Calu3 (cell line): Measurements from ENCODE around the gene ATP5PB. TPM values are rescaled to one million over a fixed set of nuclear protein-coding genes. Genes with fewer than 3 reads are reported as not detected.

Source experiments
- BruUV-seq: library from RNA; stranded (reverse); fragments of 400-500 nt; replicated peaks from 2 replicates; lab custom pipeline; 2021; lab: Mats Ljungman, UMichigan
- CTCF ChIA-PET: fragments of 300-600 bp; sonication (Branson Sonifier 250); formaldehyde crosslinking; loops from one replicate; lab custom pipeline; 2022; ENCODE audit warnings: antibody characterized with exemption; lab: Charles Lee
- DNase-seq: peaks from one replicate; pipeline ENCODE4 v3.0.0; 2022
- H3K27ac Mint-ChIP-seq: one replicate; pipeline ENCODE4 v1.8.0; 2022; ENCODE audit warnings: mixed read lengths; ENCODE audit not compliant: unreplicated experiment
- H3K27me3 Mint-ChIP-seq: one replicate; pipeline ENCODE4 v1.8.0; 2022; ENCODE audit warnings: mixed read lengths; ENCODE audit not compliant: unreplicated experiment
- H3K36me3 Mint-ChIP-seq: one replicate; pipeline ENCODE4 v1.8.0; 2022; ENCODE audit warnings: mild to moderate bottlenecking, moderate library complexity, mixed read lengths; ENCODE audit not compliant: insufficient read depth, unreplicated experiment
- H3K4me1 Mint-ChIP-seq: one replicate; pipeline ENCODE4 v1.8.0; 2022; ENCODE audit warnings: mild to moderate bottlenecking, low read depth, mixed read lengths; ENCODE audit not compliant: unreplicated experiment
- H3K4me3 Mint-ChIP-seq: one replicate; pipeline ENCODE4 v1.8.0; 2022; ENCODE audit warnings: mild to moderate bottlenecking, low read depth, moderate library complexity, mixed read lengths; ENCODE audit not compliant: unreplicated experiment
- H3K9me3 Mint-ChIP-seq: one replicate; pipeline ENCODE4 v1.8.0; 2022; ENCODE audit warnings: low read depth, mixed read lengths; ENCODE audit not compliant: unreplicated experiment
- CTCF ChIP-seq: fragments of 200-600 bp; IDR thresholded peaks from one replicate; pipeline ENCODE4 v1.8.0; 2022; ENCODE audit warnings: antibody characterized with exemption; ENCODE audit not compliant: unreplicated experiment
- intact Hi-C: fragments of 100-400 bp; cut with micrococcal nuclease; formaldehyde crosslinking; loops from one replicate; pipeline ENCODE4 v1.10.0; 2022; ENCODE audit not compliant: unreplicated experiment
- total RNA-seq: library from RNA; stranded (reverse); gene quantifications from 2 replicates; pipeline ENCODE4 v1.2.3, GENCODE V29; 2022

ATP5PB gene
- total RNA-seq, 1 experiment from 2014 or later = 157 TPM

GRCh38 chr1:111404588-111404987 lies 44.7 kb upstream of the ATP5PB start:
- CTCF ChIA-PET = no interaction called here
- H3K9me3 Mint-ChIP-seq = no peaks in the 10 kb centered on the region
- no peaks in the 10 kb centered on the region for H3K36me3 Mint-ChIP-seq
- no peak overlapping the region for H3K4me3 Mint-ChIP-seq
- peaks cover 7% of the 10 kb centered on the region for H3K4me1 Mint-ChIP-seq
- H3K27me3 Mint-ChIP-seq = peaks cover 46% of the 10 kb centered on the region
- no peak for TF ChIP-seq CTCF
- no TSS peak for BruUV-seq
- intact Hi-C loops = loop anchor here (5.0 kb wide), 1 partner anchor 57 kb away; no protein-coding TSS in a partner anchor
- no peak overlapping the region for H3K27ac Mint-ChIP-seq
- DNase-seq = no peak

GRCh38 chr1:111406321-111406768 lies 42.9 kb upstream of the ATP5PB start:
- CTCF ChIA-PET = no interaction called here
- H3K9me3 Mint-ChIP-seq = no peaks in the 10 kb centered on the region
- peaks cover 7% of the 10 kb centered on the region for H3K4me1 Mint-ChIP-seq
- no TSS peak for BruUV-seq
- no peak overlapping the region for H3K4me3 Mint-ChIP-seq
- H3K36me3 Mint-ChIP-seq = no peaks in the 10 kb centered on the region
- no peak overlapping the region for H3K27ac Mint-ChIP-seq
- intact Hi-C loops = no loop called here
- DNase-seq = peak; percentile 44
- TF ChIP-seq CTCF = no peak
- H3K27me3 Mint-ChIP-seq = peaks cover 33% of the 10 kb centered on the region

DNA sequence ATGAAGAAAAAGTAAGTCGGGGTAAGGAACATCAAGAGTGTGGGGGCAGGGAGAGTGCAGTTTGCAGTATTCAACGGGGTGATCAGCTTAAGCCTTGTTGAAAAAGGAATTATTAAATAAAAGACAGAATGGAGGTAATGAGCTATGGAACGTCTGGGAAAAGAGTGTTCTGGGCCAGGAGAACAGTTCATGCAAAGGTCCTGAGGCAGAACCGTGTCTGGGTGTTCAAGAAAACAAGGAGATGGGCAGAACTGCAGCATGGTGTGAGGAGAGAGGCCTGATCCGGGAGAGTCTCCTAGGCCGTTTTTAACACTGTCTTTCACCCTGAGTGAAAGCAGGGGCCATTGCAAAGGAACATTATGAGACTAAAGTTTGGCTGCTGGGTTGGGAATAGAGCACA lies 42.0 kb upstream of the ATP5PB start:
- Mint-ChIP-seq H3K27me3 (peaks cover 31% of the 10 kb centered on the region), H3K4me1 (peaks cover 7% of the 10 kb centered on the region), H3K9me3 (no peaks in the 10 kb centered on the region), H3K36me3 (no peaks in the 10 kb centered on the region), H3K27ac (no peak overlapping the region), H3K4me3 (no peak overlapping the region)
- no peak for TF ChIP-seq CTCF
- no peak for DNase-seq
- no TSS peak for BruUV-seq
- intact Hi-C loops = no loop called here
- CTCF ChIA-PET = no interaction called here

GRCh38 chr1:111412839-111413238 lies 36.4 kb upstream of the ATP5PB start:
- H3K4me1 Mint-ChIP-seq = peaks cover 5% of the 10 kb centered on the region
- TF ChIP-seq CTCF = no peak
- no TSS peak for BruUV-seq
- no peak overlapping the region for H3K27ac Mint-ChIP-seq
- no peaks in the 10 kb centered on the region for H3K27me3 Mint-ChIP-seq
- CTCF ChIA-PET = interaction anchor here (1.0 kb wide), 1 partner anchor 13 kb away, joined by 3 read pairs; no protein-coding TSS in a partner anchor
- no peak for DNase-seq
- no peaks in the 10 kb centered on the region for H3K9me3 Mint-ChIP-seq
- H3K36me3 Mint-ChIP-seq = no peaks in the 10 kb centered on the region
- H3K4me3 Mint-ChIP-seq = no peak overlapping the region
- intact Hi-C loops = no loop called here
